HEK293 (cell line): ENCODE data around the gene SCNN1G.

ENCODE experiments used
- PRDM1 ChIP-seq: fragments of 450-650 bp; formaldehyde crosslinking; IDR thresholded peaks from 2 replicates; pipeline ENCODE4; 2016; ENCODE audit warnings: missing biosample characterization, missing genetic modification characterization
- TCF7L2 ChIP-seq: IDR thresholded peaks from 2 replicates; pipeline ENCODE4 v1.6.1; 2011; ENCODE audit warnings: low read depth, mild to moderate bottlenecking, inconsistent platforms, low read length, moderate library complexity, borderline replicate concordance
- ZNF423 ChIP-seq: fragments of 450-650 bp; formaldehyde crosslinking; IDR thresholded peaks from 2 replicates; pipeline ENCODE4 v1.5.1; 2016; ENCODE audit warnings: missing biosample characterization, missing genetic modification characterization
- ZNF561 ChIP-seq: fragments of 450-650 bp; IDR thresholded peaks from 2 replicates; pipeline ENCODE4 v1.5.1; 2018; ENCODE audit warnings: missing biosample characterization, missing genetic modification characterization, borderline replicate concordance
- ZNF629 ChIP-seq: fragments of 450-650 bp; formaldehyde crosslinking; IDR thresholded peaks from 2 replicates; pipeline ENCODE4 v1.5.1; 2017; ENCODE audit warnings: missing biosample characterization, missing genetic modification characterization
- TF ChIP-seq, protein P1 (sequence below): fragments of 450-650 bp; formaldehyde crosslinking; IDR thresholded peaks from 2 replicates; pipeline ENCODE4 v1.5.1; 2016; ENCODE audit warnings: missing biosample characterization, missing genetic modification characterization
- TF ChIP-seq, protein P2 (sequence below): fragments of 450-650 bp; formaldehyde crosslinking; IDR thresholded peaks from 2 replicates; pipeline ENCODE4 v1.5.1; 2016; ENCODE audit warnings: missing biosample characterization, missing genetic modification characterization
- TF ChIP-seq, protein P3 (sequence below): fragments of 450-650 bp; formaldehyde crosslinking; IDR thresholded peaks from 2 replicates; pipeline ENCODE4 v1.5.1; 2016; ENCODE audit warnings: missing biosample characterization, missing genetic modification characterization, borderline replicate concordance

DNA sequence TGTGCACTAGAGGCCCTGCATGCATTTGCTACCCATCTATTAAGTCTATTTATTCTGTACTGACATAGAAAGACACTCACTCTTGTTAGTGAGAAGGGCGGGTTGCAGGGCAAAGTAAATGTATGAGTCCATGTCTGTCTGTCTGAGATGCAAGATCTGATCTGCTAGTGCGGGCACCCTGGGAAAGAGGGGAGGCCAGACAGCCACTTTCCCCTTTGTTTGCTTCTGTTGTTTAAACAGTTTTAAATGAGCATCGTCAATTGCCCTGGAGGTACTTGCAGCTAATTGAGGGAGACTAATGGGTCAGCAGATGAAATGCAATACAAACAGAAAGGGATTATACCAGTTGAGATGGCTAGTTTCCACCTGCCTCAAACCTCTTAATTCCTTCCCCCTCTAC lies 24.9 kb downstream of the SCNN1G start:
- TF ChIP-seq, protein P1, sequence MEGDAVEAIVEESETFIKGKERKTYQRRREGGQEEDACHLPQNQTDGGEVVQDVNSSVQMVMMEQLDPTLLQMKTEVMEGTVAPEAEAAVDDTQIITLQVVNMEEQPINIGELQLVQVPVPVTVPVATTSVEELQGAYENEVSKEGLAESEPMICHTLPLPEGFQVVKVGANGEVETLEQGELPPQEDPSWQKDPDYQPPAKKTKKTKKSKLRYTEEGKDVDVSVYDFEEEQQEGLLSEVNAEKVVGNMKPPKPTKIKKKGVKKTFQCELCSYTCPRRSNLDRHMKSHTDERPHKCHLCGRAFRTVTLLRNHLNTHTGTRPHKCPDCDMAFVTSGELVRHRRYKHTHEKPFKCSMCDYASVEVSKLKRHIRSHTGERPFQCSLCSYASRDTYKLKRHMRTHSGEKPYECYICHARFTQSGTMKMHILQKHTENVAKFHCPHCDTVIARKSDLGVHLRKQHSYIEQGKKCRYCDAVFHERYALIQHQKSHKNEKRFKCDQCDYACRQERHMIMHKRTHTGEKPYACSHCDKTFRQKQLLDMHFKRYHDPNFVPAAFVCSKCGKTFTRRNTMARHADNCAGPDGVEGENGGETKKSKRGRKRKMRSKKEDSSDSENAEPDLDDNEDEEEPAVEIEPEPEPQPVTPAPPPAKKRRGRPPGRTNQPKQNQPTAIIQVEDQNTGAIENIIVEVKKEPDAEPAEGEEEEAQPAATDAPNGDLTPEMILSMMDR (tag by site-specific recombination): no peak
- no peak for TF ChIP-seq ZNF561 (tag by site-specific recombination)
- TF ChIP-seq, protein P2, sequence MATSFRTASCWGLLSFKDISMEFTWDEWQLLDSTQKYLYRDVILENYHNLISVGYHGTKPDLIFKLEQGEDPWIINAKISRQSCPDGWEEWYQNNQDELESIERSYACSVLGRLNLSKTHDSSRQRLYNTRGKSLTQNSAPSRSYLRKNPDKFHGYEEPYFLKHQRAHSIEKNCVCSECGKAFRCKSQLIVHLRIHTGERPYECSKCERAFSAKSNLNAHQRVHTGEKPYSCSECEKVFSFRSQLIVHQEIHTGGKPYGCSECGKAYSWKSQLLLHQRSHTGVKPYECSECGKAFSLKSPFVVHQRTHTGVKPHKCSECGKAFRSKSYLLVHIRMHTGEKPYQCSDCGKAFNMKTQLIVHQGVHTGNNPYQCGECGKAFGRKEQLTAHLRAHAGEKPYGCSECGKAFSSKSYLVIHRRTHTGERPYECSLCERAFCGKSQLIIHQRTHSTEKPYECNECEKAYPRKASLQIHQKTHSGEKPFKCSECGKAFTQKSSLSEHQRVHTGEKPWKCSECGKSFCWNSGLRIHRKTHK (tag by site-specific recombination): no peak
- TF ChIP-seq, protein P3, sequence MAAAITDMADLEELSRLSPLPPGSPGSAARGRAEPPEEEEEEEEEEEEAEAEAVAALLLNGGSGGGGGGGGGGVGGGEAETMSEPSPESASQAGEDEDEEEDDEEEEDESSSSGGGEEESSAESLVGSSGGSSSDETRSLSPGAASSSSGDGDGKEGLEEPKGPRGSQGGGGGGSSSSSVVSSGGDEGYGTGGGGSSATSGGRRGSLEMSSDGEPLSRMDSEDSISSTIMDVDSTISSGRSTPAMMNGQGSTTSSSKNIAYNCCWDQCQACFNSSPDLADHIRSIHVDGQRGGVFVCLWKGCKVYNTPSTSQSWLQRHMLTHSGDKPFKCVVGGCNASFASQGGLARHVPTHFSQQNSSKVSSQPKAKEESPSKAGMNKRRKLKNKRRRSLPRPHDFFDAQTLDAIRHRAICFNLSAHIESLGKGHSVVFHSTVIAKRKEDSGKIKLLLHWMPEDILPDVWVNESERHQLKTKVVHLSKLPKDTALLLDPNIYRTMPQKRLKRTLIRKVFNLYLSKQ (tag by site-specific recombination): no peak
- no peak for TF ChIP-seq ZNF629 (tag by site-specific recombination)
- TF ChIP-seq ZNF423 (tag by site-specific recombination): no peak
- no peak for TF ChIP-seq PRDM1
- TF ChIP-seq TCF7L2: no peak
